OCI-LY1 (cell line): ENCODE data around the gene STBD1.

ENCODE experiments used
- H2AFZ ChIP-seq: fragments of 200-600 bp; sonication (generic), shearing (Covaris generic); 2 replicates; pipeline ENCODE4 v1.6.0; 2014; ENCODE audit warnings: antibody characterized with exemption, mild to moderate bottlenecking, low read length
- H3F3A ChIP-seq: fragments of 200-600 bp; sonication (generic), shearing (Covaris generic); 2 replicates; pipeline ENCODE4 v1.6.0; 2014; ENCODE audit warnings: mild to moderate bottlenecking, antibody characterized with exemption, low read length, moderate library complexity; ENCODE audit not compliant: insufficient read depth
- H3K27ac ChIP-seq: fragments of 200-600 bp; sonication (generic); 2 replicates; pipeline ENCODE4 v1.5.1; 2014; ENCODE audit warnings: low read length, mixed run types, mild to moderate bottlenecking, low read depth; ENCODE audit not compliant: poor library complexity, severe bottlenecking
- H3K27me3 ChIP-seq: fragments of 200-600 bp; sonication (generic); 2 replicates; pipeline ENCODE4 v1.6.0; 2014; ENCODE audit warnings: antibody characterized with exemption, mild to moderate bottlenecking, low read length, moderate library complexity; ENCODE audit not compliant: insufficient read depth
- H3K36me3 ChIP-seq: fragments of 200-600 bp; sonication (generic); 2 replicates; pipeline ENCODE4 v1.6.1; 2014; ENCODE audit warnings: mild to moderate bottlenecking, antibody characterized with exemption, low read length, moderate library complexity, mixed read lengths; ENCODE audit not compliant: insufficient read depth
- H3K4me1 ChIP-seq: fragments of 200-600 bp; sonication (generic); 2 replicates; pipeline ENCODE4 v1.5.1; 2014; ENCODE audit warnings: mild to moderate bottlenecking, low read length, moderate library complexity; ENCODE audit not compliant: insufficient read depth, severe bottlenecking
- H3K4me2 ChIP-seq: fragments of 200-600 bp; sonication (generic), shearing (Covaris generic); 2 replicates; pipeline ENCODE4 v1.6.1; 2014; ENCODE audit warnings: low read length
- H3K4me3 ChIP-seq: fragments of 200-600 bp; sonication (generic); 2 replicates; pipeline ENCODE4 v1.5.1; 2014; ENCODE audit warnings: low read length, low read depth, mild to moderate bottlenecking, mixed read lengths; ENCODE audit not compliant: poor library complexity, severe bottlenecking
- H3K79me2 ChIP-seq: fragments of 200-600 bp; shearing (Covaris generic); 2 replicates; pipeline ENCODE4 v1.6.1; 2016; ENCODE audit warnings: mixed run types, low read length, mixed read lengths; ENCODE audit not compliant: insufficient read depth
- H3K9ac ChIP-seq: fragments of 200-600 bp; sonication (generic), shearing (Covaris generic); 2 replicates; pipeline ENCODE4 v1.6.1; 2014; ENCODE audit warnings: mild to moderate bottlenecking, low read length, mixed read lengths
- H3K9me2 ChIP-seq: fragments of 200-600 bp; sonication (generic), shearing (Covaris generic); 2 replicates; pipeline ENCODE4 v1.6.1; 2014; ENCODE audit warnings: low read depth, mild to moderate bottlenecking, low read length, mixed read lengths
- H3K9me3 ChIP-seq: fragments of 200-600 bp; shearing (Covaris generic); 2 replicates; pipeline ENCODE4 v1.6.1; 2014; ENCODE audit warnings: low read length, mixed read lengths
- H4K20me1 ChIP-seq: fragments of 200-600 bp; sonication (generic), shearing (Covaris generic); 2 replicates; pipeline ENCODE4 v1.6.0; 2016; ENCODE audit warnings: mild to moderate bottlenecking, low read length; ENCODE audit not compliant: insufficient read depth
- EZH2 ChIP-seq: fragments of 200-600 bp; sonication (generic), shearing (Covaris generic); IDR thresholded peaks from 2 replicates; pipeline ENCODE4 v1.8.0; 2017; ENCODE audit warnings: borderline replicate concordance, mixed run types, mild to moderate bottlenecking, antibody characterized with exemption, low read length, moderate library complexity, mixed read lengths
- TF ChIP-seq, protein P1 (sequence below): fragments of 200-600 bp; sonication (generic), shearing (Covaris generic); IDR thresholded peaks from 2 replicates; pipeline ENCODE4 v1.5.1; 2017; ENCODE audit warnings: mild to moderate bottlenecking, antibody characterized with exemption, low read length, moderate library complexity, mixed read lengths

Gene STBD1

DNA sequence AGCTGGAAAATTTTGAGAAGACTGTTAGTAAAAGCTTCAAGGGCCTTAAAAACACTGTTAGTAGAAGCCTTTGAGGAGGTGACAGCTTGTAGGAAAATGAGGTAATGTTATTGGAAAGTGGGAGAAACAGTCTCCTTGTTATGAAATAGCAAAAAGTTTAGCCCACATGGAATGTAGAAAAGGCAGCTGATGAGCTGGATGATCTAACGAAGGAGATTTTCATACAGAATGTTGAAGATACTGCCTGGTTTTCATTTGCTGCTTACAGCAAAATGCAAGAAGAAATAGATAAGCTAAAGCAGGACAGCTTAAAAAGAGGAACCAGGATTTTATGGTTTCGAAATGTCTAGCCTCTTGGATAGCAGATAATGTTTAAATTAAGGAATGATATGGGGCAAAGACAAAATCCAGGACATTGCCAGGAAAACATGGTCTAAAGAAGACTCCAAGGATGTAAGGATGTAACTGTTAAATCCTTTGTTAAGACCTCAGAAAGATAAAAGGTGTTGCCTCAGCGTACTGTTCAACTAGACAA, 10.2 kb upstream of the STBD1 start:
- H3F3A ChIP-seq, result no peaks in the 10 kb centered on the region
- H3K79me2 ChIP-seq, result no peaks in the 10 kb centered on the region
- no peaks in the 10 kb centered on the region for H3K9me3 ChIP-seq
- H3K4me3 ChIP-seq, result no peak overlapping the region
- no peak overlapping the region for H3K9ac ChIP-seq
- no peaks in the 10 kb centered on the region for H3K27me3 ChIP-seq
- H3K4me1 ChIP-seq, result no peaks in the 10 kb centered on the region
- H3K4me2 ChIP-seq, result no peak overlapping the region
- H3K9me2 ChIP-seq, result no peaks in the 10 kb centered on the region
- no peaks in the 10 kb centered on the region for H3K36me3 ChIP-seq
- no peak overlapping the region for H2AFZ ChIP-seq
- no peak overlapping the region for H3K27ac ChIP-seq
- H4K20me1 ChIP-seq, result no peaks in the 10 kb centered on the region
- no peak for TF ChIP-seq EZH2
- TF ChIP-seq, protein P1, sequence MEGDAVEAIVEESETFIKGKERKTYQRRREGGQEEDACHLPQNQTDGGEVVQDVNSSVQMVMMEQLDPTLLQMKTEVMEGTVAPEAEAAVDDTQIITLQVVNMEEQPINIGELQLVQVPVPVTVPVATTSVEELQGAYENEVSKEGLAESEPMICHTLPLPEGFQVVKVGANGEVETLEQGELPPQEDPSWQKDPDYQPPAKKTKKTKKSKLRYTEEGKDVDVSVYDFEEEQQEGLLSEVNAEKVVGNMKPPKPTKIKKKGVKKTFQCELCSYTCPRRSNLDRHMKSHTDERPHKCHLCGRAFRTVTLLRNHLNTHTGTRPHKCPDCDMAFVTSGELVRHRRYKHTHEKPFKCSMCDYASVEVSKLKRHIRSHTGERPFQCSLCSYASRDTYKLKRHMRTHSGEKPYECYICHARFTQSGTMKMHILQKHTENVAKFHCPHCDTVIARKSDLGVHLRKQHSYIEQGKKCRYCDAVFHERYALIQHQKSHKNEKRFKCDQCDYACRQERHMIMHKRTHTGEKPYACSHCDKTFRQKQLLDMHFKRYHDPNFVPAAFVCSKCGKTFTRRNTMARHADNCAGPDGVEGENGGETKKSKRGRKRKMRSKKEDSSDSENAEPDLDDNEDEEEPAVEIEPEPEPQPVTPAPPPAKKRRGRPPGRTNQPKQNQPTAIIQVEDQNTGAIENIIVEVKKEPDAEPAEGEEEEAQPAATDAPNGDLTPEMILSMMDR, result no peak

DNA sequence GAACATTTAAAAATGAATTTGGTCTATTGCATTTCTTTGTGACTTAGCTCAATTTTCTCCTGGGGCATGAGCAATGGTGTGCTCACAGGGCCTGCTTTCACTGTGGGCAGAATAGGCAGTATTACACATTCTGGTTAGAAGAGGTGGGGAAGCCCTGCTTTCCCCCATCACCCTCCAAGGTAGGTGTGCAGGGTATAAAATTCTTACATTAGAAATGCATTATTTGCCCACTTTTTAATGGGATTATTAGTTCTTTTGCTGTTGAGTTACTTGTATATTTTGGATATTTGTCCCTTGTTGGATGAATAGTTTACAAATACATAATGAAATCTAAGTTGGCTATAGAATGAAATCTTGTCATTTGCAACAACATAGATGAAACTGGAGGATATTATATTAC, 8.3 kb upstream of the STBD1 start:
- no peak overlapping the region for H3K27ac ChIP-seq
- no peaks in the 10 kb centered on the region for H4K20me1 ChIP-seq
- H3K27me3 ChIP-seq, result no peaks in the 10 kb centered on the region
- H3K4me1 ChIP-seq, result no peaks in the 10 kb centered on the region
- H3K4me2 ChIP-seq, result no peak overlapping the region
- no peaks in the 10 kb centered on the region for H3K9me2 ChIP-seq
- H3K4me3 ChIP-seq, result no peak overlapping the region
- H3K36me3 ChIP-seq, result no peaks in the 10 kb centered on the region
- H3K9me3 ChIP-seq, result no peaks in the 10 kb centered on the region
- TF ChIP-seq EZH2, result no peak
- TF ChIP-seq, protein P1, result no peak
- no peaks in the 10 kb centered on the region for H3F3A ChIP-seq
- no peak overlapping the region for H2AFZ ChIP-seq
- no peak overlapping the region for H3K9ac ChIP-seq
- no peaks in the 10 kb centered on the region for H3K79me2 ChIP-seq

DNA sequence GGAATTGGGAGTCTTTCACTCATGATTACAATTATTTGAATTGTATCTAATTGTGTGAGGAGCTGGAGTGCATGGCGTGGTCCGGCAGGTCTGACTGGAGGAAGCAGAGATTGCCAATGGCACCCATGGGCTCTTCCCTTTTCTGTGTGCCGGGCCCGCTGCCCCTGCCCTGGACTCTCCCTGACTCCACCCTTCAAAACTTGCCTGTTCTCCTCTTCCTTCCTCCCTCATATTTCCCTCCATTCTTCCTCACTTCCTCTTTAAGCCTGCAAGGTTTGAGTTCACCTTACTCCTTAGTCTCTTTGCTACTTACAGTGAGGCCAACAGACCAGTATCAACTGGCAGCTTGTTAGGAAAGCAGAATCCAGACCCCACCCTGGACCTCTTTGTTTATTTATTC, 6.5 kb upstream of the STBD1 start:
- Histone ChIP-seq H3K4me2 (no peak overlapping the region), H3K9me3 (no peaks in the 10 kb centered on the region), H3K79me2 (no peaks in the 10 kb centered on the region), H3K27ac (no peak overlapping the region), H2AFZ (no peak overlapping the region), H3K27me3 (no peaks in the 10 kb centered on the region), H3F3A (no peaks in the 10 kb centered on the region), H4K20me1 (no peaks in the 10 kb centered on the region), H3K4me1 (no peaks in the 10 kb centered on the region), H3K4me3 (no peak overlapping the region), H3K9ac (no peak overlapping the region), H3K36me3 (no peaks in the 10 kb centered on the region), H3K9me2 (no peaks in the 10 kb centered on the region)
- no peak for TF ChIP-seq EZH2
- TF ChIP-seq, protein P1, result no peak
